ENCODE measurements around the gene ARMC8.

Gene ARMC8

GRCh38 chr3:138314751-138315150, 127.7 kb downstream of the ARMC8 start:
- no peak for DNase-seq

GRCh38 chr3:138317687-138318086, 130.6 kb downstream of the ARMC8 start:
- DNase-seq = no peak

- no peak for DNase-seq
Measured at GRCh38 chr3:138323971-138324370, 136.9 kb downstream of the ARMC8 start.

- no peak for DNase-seq
Measured at GRCh38 chr3:138325990-138326389, 138.9 kb downstream of the ARMC8 start.

DNA sequence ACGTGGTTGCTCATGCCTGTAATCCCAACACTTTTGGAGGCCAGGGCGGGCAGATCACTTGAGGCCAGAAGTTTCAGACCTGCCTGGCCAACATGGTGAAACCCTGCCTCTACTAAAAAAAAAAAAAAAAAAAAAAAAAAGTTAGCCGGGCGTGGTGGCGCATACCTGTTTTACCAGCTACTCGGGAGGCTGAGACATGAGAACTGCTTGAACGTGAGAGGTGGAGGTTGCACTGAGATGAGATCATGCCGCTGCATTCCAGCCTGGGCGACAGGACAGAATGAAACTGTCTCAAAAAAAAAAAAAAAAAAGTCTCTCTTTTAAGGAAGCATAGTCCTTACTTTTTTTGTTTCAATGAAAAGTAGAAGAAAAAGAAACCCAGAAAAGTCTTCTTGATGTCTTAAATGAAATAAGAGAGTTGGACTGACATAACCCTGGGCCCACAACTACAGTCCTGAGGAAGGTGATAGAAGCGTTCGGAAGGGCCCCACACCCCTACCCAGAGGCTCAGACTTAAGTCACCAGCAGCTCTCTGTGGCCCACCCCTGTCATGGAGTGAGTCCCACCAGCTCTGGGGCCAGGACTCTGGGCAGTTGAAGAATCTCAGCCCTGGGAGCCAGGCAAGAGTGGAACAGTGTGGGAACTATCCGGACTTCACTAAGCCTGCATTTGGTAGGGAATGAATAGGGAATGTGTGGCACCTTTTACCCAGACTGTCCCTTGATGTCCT, 139.9 kb downstream of the ARMC8 start:
- DNase-seq = no peak

DNA sequence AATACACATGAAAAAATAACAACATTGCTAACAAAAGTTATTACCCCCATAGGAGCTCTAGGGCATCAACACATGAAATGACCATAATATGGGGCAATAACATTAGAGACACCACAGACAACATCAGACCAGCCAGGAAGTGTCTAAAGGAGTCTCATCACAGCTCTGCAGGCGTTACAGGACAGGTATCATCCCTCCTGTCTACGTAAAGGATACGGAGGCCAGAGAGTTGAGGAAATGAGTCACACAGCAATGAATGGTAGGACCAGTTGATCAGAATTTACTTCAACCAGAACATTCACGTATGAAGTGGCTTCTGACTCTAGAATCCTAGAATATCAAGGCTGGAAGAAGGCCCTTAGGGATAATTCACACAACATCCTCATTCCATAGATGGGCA, 140.7 kb downstream of the ARMC8 start:
- no peak for DNase-seq

- DNase-seq = peak; percentile 38 to 40
Measured at GRCh38 chr3:138328341-138328740, 141.2 kb downstream of the ARMC8 start.

DNA sequence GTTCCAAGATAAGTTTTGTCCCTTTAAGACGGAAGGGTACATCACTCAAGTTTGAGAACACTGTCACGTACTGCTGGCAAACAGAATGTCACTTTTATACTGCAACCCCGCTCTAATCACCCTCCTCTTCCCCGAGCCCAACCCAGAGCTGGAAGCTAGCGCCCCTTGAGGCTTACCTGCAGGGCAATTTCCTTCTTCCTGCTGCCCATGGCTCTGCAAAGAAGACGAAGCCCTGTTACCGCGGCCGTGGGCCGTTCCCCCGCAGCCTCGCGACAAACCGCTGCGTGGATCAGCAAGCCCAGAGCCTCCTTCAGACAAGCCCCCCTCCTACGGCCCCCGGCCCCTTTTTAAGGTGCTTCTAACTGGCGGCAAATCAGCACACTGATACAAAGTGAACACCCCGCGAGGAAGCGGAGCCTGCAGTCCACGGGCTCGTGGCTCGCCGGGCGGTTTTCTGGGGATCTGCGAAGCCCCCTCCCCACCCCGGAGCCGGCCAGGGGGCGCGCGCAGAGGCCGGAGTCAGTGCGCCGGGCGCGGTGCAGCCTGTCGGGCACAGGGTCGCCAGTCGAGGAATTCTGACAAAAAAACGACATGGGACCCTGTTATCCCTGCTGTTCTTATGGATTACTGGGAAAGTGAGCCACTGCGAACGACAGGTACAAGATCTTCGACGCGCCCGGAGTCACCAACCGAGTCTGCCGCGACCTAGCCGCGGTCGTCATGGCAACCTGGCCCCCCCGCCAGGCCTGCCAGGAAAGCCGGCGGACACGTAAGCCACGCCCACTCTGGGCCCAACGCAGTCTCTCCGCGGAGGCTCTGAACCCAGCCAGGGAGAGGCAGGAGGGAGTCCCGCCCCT, 142.3 kb downstream of the ARMC8 start, which contains the start of gene NME9:
NME9 (minus strand) TSS at position 725 of the 857 bp plus-strand sequence; CDS start at position 209, 516 bp downstream.
- DNase-seq = peak; percentile 63 to 68

GRCh38 chr3:138329984-138330293, 142.8 kb downstream of the ARMC8 start:
- no peak for DNase-seq

GRCh38 chr3:138331143-138331894, 144.2 kb downstream of the ARMC8 start:
- DNase-seq = peak in 1 of 2 experiments; percentile 18

- DNase-seq = peak; percentile 55 to 56
Measured at GRCh38 chr3:138332472-138333073, 145.5 kb downstream of the ARMC8 start.

DNA sequence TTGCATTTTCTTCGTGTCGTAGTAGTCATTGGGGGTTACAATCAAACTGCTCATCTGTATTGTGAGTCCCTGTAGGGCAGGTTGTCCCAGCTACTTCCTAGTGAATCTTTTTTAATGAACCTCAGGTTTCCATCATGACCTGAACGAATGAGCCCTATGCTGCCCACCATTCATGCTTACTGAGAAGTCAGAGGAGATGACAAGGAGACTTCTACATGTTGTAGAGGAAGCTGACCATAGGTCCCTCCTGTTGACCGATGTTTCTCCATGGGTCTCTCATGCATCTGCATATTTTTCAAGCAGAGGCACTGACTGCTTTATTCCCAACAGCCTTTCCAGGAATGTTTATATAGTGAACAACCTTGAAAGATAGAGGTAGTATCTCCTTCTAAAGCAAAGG, 147.5 kb downstream of the ARMC8 start:
- no peak for DNase-seq

DNA sequence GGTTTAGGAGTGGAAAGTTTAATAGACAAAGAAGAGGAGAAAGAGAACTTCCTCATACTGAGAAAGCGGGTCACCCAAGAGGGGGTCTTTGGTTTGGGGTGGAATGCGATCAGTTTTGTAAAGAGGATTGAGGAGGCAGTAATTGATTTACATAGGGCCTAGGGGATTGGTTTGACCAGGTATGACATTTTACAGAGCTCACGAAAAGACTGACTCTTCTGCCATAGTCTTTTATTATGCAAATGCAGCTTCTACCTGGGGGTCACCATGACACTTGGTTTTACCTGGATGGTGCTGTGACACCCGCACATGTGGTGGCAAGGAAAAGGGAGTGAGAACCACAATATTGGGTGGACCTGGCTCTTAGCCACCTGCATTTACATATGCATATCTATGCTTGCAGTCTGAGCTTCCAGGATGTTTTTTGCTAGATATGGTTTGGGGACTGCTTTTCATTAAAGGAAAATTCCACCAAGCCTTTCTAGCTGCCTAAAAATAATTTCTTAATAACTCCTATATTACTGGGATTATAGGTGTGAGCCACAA, 149.4 kb downstream of the ARMC8 start:
- DNase-seq = no peak

GRCh38 chr3:138338244-138338643, 151.1 kb downstream of the ARMC8 start:
- DNase-seq = no peak

DNA sequence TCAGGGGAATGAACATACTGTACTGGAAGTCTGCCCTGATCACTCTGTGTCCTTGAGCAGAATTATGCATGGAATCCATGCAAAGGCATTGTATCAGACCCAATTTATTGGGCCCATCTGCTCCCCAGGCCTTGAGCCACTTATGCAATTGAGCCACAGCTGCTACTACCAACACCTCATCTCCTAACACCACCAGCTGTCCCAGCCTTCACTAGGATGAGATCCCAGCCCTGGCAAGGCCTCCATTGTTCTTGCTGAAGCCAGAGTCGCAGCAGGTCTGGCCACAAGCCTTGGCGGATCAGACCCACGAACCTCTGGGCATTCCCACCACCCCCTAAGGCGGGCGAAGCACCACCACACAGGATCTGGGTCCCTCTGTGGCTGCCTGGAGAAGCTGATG, 151.7 kb downstream of the ARMC8 start:
- DNase-seq = no peak

DNA sequence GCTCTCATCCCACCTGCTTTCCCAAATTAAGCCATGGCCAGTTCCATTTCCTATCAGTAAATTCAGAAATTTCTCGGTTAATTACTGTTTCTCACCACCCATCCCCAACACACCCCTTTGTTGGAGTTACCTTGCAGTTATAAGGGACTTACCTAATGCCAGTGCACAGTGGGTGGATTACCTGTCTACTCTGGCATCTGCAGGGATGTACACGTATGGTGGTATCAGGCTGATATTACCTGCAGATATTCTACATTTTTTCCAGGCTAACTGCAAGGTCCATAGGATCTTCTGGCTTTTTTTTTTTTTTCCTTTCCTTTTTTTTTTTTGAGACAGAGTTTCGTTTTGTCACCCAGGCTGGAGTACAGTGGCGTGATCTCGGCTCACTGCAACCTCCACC, 153.4 kb downstream of the ARMC8 start:
- DNase-seq = no peak

DNA sequence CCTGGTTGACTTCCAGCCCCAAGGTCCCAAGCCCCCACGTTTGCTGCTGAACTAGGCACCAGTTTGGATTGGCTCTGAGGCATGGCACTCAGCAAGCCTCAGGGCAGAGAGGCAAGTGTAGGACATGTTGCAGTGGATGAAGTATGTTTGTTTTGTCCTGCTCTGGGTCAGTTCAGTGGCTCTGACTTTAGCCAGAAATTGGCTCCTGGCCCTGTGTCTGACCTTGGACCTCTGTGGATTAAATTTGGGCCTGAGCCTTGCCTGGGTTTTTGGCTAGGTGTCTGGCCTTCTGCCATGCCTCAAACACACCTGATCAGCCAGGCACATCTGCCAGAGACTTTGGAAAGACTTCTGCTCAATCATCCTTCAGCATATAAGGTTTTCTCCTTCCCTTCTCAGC, 157.7 kb downstream of the ARMC8 start:
- DNase-seq = no peak
